ENCODE measurements around the gene C19orf44. TPM values are rescaled to one million over a fixed set of nuclear protein-coding genes. Genes with fewer than 3 reads are reported as not detected.
A peak's percentile ranks its signal among the peaks of the same experiment; 100 is the strongest.

The C19orf44 gene
- total RNA-seq, 1 experiment from 2014 or later: 9.2 TPM

GRCh38 chr19:16452325-16452724, 43.9 kb upstream of the C19orf44 start:
- H3K4me3 Mint-ChIP-seq (ENCODE audit: unreplicated experiment): no peak overlapping the region
- POLR2A ChIA-PET: no interaction called here
- CTCF ChIA-PET: interaction anchor here (1.0 to 1.1 kb wide), 2 partner anchors 10 to 11 kb away, joined by 4 to 6 read pairs; no protein-coding TSS in a partner anchor
- peaks cover 9% of the 10 kb centered on the region for H3K36me3 Mint-ChIP-seq (ENCODE audit: insufficient read depth, unreplicated experiment)
- BruUV-seq (replicated peaks): no TSS peak
- no peaks in the 10 kb centered on the region for H3K9me3 Mint-ChIP-seq (ENCODE audit: unreplicated experiment)
- H3K27ac Mint-ChIP-seq (ENCODE audit: low read depth, unreplicated experiment): no peak overlapping the region
- TF ChIP-seq CTCF (IDR thresholded peaks at IDR 0.05; ENCODE audit: unreplicated experiment): no peak
- H3K27me3 Mint-ChIP-seq (ENCODE audit: insufficient read depth, unreplicated experiment): no peaks in the 10 kb centered on the region
- H3K4me1 Mint-ChIP-seq (ENCODE audit: insufficient read depth, unreplicated experiment): peaks cover 21% of the 10 kb centered on the region
- intact Hi-C loops (cut with micrococcal nuclease): no loop called here
- no peak for DNase-seq (ENCODE audit: unreplicated experiment)

GRCh38 chr19:16454351-16454918, 41.8 kb upstream of the C19orf44 start:
- POLR2A ChIA-PET: interaction anchor here (0.5 to 1.2 kb wide), 3 partner anchors 17 to 137 kb away, joined by 3 read pairs; no protein-coding TSS in a partner anchor
- DNase-seq (ENCODE audit: unreplicated experiment): no peak
- no peaks in the 10 kb centered on the region for H3K9me3 Mint-ChIP-seq (ENCODE audit: unreplicated experiment)
- no peak overlapping the region for H3K27ac Mint-ChIP-seq (ENCODE audit: low read depth, unreplicated experiment)
- BruUV-seq (replicated peaks): no TSS peak
- H3K27me3 Mint-ChIP-seq (ENCODE audit: insufficient read depth, unreplicated experiment): no peaks in the 10 kb centered on the region
- peaks cover 9% of the 10 kb centered on the region for H3K36me3 Mint-ChIP-seq (ENCODE audit: insufficient read depth, unreplicated experiment)
- no peak overlapping the region for H3K4me3 Mint-ChIP-seq (ENCODE audit: unreplicated experiment)
- peaks cover 24% of the 10 kb centered on the region for H3K4me1 Mint-ChIP-seq (ENCODE audit: insufficient read depth, unreplicated experiment)
- CTCF ChIA-PET: interaction anchor here (0.6 kb wide), 1 partner anchor 211 kb away, joined by 3 read pairs; no protein-coding TSS in a partner anchor
- TF ChIP-seq CTCF (IDR thresholded peaks at IDR 0.05; ENCODE audit: unreplicated experiment): no peak
- intact Hi-C loops (cut with micrococcal nuclease): no loop called here

- no TSS peak for BruUV-seq (replicated peaks)
- no peak overlapping the region for H3K4me3 Mint-ChIP-seq (ENCODE audit: unreplicated experiment)
- no peak for DNase-seq (ENCODE audit: unreplicated experiment)
- ChIA-PET CTCF (interaction anchor here (1.3 kb wide), 1 partner anchor 13 kb away, joined by 4 read pairs; no protein-coding TSS in a partner anchor), POLR2A (no interaction called here)
- TF ChIP-seq CTCF (IDR thresholded peaks at IDR 0.05; ENCODE audit: unreplicated experiment): no peak
- peaks cover 24% of the 10 kb centered on the region for H3K4me1 Mint-ChIP-seq (ENCODE audit: insufficient read depth, unreplicated experiment)
- H3K36me3 Mint-ChIP-seq (ENCODE audit: insufficient read depth, unreplicated experiment): peaks cover 9% of the 10 kb centered on the region
- intact Hi-C loops (cut with micrococcal nuclease): no loop called here
- no peaks in the 10 kb centered on the region for H3K9me3 Mint-ChIP-seq (ENCODE audit: unreplicated experiment)
- H3K27me3 Mint-ChIP-seq (ENCODE audit: insufficient read depth, unreplicated experiment): no peaks in the 10 kb centered on the region
- no peak overlapping the region for H3K27ac Mint-ChIP-seq (ENCODE audit: low read depth, unreplicated experiment)
Observed at GRCh38 chr19:16455489-16455888, 40.7 kb upstream of the C19orf44 start.

GRCh38 chr19:16456652-16457194, 39.5 kb upstream of the C19orf44 start:
- ChIA-PET POLR2A (interaction anchor here (1.1 kb wide), 1 partner anchor 14 kb away, joined by 3 read pairs; no protein-coding TSS in a partner anchor), CTCF (interaction anchor here (1.3 kb wide), 1 partner anchor 11 kb away, joined by 4 read pairs; no protein-coding TSS in a partner anchor)
- BruUV-seq (replicated peaks): no TSS peak
- intact Hi-C loops (cut with micrococcal nuclease): no loop called here
- no peak for TF ChIP-seq CTCF (IDR thresholded peaks at IDR 0.05; ENCODE audit: unreplicated experiment)
- Mint-ChIP-seq H3K4me3 (ENCODE audit: unreplicated experiment) (peak overlapping the region; percentile 44), H3K27me3 (ENCODE audit: insufficient read depth, unreplicated experiment) (no peaks in the 10 kb centered on the region), H3K36me3 (ENCODE audit: insufficient read depth, unreplicated experiment) (peaks cover 9% of the 10 kb centered on the region), H3K27ac (ENCODE audit: low read depth, unreplicated experiment) (peak overlapping the region; percentile 1), H3K4me1 (ENCODE audit: insufficient read depth, unreplicated experiment) (peaks cover 24% of the 10 kb centered on the region), H3K9me3 (ENCODE audit: unreplicated experiment) (no peaks in the 10 kb centered on the region)
- no peak for DNase-seq (ENCODE audit: unreplicated experiment)

Measured in MCF 10A (cell line).